CD1c-positive myeloid dendritic cell (primary cell): ENCODE measurements around the gene GJA4.

Experiments
- DNase-seq: peaks from one replicate; pipeline ENCODE4 v3.0.0-alpha.2; 2016; ENCODE audit errors: extremely low spot score

Gene GJA4

DNA sequence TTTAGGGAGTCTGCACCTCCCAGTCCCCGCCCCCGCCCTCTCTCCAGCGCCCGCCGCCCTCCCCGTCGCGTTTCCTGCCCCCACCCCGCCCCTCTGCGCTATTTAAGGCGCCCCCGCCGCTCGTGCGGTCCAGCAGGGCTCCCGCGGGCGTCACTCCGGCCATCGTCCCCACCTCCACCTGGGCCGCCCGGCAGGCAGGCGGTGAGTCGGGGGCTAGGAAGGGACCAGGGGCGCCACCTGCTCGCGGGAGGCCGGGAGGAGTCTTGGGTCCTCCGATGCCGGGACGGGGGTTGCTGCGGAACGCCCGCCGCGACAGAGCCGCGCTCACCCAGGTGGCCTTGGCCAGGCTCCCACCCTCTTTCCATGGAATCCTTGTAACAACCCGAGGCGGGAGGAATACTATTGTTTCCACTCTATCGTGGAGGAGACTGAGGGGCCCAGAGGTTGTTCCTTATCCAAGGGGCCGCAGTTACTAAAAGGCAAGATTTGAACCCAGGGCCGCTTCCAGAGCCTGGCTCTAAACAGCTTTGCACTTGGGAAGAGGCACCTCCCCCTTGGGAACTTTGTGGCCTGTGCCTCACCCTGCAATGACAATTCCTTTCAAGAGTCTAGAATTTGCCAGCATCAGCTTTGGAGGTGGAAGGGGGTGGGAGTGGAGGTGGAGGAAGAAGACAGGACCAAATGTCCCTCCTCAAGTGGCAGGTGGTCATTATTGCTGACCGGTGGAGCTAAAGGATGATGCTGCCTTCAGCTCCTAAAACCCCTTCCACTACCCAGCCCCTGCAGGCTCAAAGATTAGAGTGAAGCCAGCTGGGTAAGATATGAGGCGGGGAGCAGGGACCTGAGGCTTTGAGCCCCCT is at the start of gene GJA4:
GJA4 (plus strand) TSS at position 132 of the 860 bp plus-strand sequence. CDS start 1,215 bp downstream, outside the sequence.
- no peak for DNase-seq

DNA sequence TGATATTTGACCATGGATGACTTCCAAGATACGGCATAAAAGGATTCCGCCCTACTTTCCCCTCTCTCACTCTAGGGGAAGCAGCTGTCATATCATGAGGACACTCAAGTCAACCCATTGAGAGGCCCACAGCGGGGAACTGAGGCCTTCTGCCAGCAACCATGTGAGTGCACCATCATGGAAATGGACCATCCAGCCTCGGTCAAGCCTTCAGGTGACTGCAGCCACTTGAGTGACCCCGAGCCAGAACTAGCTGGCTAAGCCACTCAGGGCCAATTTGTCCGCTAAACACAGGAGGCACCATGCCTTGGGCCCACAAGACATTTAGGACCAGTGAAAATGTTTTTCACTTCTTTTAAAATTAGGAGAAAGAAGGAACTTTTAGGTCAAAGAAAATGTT is 49.0 kb upstream of the GJA4 start:
- DNase-seq = no peak

DNA sequence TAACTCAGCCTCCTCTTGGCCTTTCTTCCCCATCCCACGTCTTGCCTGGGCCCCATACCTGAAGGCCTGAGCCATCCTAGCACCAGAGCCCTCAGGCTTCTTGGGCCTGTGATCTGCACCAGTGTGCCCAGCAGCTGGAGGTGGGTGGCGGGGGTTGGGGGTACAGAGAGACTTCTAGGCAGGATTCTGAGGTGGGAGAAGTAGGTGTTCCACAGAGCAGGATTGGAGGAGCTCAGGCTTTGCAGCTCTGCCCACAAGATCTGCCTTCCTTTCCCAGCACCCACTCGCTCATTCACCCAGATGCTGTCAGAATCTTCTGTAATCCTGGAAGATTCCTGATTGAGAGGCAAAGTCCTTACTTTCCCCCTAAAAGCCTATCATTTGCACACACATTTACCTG is 47.9 kb upstream of the GJA4 start:
- DNase-seq = no peak

DNA sequence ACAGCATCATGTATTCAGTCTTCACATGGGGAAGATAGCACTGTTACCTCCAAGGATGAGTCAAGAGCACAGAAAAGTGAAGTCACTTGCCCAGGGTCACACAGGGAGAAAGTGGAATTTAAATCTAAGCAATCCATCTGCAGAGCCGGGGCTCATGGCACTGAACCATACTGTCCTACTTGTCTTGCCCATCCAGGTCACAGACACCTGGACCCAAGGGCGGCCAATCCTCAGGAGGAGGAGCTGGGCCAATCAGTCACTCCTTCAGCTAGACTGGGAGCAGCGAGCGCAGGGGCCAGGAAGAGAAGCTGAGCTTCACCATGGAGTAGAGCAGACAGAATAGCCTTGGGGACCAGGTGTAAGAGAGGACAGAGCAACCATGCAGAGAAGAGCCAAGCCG is 47.1 kb upstream of the GJA4 start:
- no peak for DNase-seq

DNA sequence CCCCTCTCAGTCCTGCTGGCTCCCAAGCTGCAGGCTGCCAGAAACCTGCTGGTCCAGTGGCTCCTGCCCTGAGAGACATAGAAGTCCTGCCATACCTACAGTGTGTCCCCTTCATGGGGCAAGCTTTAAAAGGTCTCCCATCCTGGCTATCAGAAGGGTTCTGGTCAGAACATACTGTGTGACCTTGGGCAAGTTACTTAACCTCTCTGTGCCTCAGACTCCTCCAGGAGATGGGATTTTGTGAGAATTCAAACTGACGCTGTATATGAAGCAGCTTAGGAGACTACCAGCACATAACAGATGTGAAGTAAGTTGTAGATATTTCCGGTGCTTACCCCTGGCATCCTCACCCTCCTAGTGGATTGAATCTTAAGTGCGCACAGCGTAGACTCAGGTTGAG is 46.7 kb upstream of the GJA4 start:
- DNase-seq = no peak

DNA sequence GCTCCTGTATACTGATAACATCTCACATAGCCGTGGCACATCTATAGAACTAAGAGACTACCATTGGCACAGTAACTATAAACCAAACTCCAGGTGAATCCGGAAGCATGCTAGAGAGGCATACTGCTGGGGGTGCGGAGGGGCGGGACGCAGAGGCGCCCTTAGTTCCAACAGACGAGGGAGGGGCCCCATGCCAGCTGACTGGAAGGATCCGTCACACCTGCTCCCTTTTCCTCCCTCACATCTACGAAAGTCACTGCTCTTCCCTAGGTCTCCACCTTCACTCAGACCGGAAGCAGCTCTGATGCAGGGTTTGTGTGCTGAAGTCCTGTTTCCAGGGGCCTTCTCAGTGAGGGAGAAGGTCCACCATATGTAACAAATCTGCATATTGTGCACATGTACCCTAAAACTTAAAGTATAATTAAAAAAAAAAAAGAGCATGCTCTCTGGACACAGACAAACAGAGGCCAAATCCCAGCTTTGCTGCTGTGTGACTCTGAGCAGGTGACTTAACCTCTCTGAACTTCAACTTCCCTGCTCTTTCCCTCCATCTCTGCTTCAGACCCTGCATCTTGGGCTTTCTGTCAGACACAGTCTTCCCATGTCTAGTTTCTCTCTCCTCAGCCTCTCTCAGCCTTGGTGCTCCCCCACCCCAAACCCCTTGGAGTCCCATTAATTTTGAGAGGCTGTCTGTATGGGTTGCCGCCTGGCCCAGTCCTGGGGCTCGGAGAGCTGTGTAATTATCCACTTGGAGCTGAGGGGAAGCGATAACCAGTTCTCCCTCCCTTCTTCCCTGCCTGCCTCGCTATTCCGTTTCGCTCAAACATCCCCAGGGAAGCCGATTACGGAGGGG is 45.8 kb upstream of the GJA4 start:
- no peak for DNase-seq

DNA sequence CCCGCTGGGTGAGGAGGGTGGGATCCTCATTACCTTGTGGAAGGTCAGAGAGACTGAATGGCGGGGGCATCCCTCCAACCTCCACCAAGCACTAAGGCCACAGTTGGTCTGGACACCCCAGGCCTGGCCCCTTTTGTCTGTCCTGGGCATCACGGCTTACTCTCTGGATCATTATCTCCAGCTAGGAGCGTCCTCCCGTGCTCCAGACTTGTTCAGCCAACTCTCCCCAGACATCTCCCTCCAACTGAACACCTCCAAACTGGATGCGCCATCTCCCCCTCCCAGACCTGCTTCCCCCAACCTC is 45.2 kb upstream of the GJA4 start:
- no peak for DNase-seq

DNA sequence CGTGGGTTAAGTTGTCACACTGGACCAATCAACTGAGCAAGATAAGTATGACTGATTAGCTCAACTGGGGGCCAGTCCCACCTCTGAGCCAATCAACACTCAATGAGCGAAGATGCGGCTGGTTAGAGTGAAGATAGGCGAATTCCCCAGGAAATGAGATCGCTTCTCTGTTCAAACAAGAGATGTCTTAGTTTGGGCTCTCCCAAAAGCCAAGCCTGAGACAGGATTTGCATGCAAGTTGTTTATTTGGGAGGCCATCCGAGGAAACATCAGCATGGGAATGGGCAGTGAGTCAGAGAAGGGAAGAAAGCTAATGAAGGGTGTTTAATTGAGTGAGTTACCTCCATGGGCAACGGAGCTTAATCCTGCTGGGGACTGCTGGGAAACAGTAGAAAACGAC is 42.8 kb upstream of the GJA4 start:
- DNase-seq = no peak

DNA sequence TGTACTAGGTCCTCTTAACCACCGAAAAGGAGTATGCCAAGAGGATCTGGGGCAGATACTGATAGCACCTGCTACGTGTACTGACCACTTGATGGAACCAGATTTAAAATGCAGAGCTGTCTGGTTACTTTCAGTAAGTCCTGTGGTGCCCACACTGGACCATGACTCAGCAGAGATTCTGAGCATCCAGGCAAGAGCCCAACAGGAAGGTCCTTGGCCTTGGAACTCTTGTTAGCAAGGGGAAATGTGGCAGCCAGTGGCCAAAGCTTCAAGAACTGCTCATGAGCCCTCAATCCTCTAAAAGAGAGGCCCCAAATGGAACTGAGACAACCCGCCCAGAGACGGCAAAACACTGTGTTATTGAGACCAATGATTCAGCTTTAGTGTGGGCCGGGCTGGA is 42.2 kb upstream of the GJA4 start:
- DNase-seq = no peak

DNA sequence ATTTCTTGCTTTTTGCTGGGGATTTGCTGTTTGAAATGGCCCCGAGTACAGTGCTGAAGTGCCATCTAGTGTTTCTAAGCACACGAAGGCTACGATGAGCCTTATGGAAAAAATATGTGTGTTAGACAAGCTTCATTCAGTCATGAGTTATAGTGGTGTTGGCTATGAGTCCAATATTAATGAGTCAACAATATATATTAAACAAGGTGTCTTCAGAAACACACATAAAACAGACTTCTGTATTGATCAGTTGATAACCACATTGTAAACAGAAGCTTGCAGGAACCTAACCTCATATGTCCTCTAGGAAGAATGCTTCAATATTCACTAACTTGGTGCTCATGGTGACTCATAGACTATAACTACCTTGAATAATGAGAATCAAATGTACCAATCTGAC is 39.6 kb upstream of the GJA4 start:
- no peak for DNase-seq

DNA sequence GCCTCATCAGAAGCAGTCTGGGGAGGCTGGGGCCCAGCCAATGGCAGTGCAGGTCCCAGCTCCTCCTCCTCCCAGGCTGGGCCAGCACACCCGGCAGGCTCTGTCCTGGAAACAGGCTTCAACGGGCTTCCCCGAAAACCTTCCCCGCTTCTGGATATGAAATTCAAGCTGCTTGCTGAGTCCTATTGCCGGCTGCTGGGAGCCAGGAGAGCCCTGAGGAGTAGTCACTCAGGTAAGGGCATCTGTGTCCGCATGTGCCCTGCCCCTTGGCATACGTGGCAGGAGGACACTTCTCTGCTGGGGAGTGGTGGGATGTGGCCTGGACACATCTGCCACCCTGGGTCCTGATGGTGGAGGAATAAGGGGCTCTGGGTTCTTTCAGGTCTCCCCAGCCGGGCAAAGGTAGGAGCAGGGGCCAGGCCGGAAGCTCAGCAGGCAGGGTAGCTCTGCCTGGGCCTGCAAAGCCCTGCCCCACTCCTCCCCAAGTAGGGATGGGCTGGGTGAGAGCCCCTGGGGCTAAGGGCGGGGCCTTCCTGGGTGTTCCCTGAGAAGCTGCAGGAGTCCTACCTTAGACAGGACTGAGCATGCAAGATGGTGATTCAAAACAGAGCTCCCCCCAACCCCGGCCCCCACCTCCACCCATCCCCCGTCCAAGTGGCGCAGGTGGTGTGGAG is 37.7 kb upstream of the GJA4 start, which contains the start of gene GJB5:
GJB5 (plus strand) TSS at position 84 of the 674 bp plus-strand sequence. CDS start 2,284 bp downstream, outside the sequence.
- DNase-seq = no peak

DNA sequence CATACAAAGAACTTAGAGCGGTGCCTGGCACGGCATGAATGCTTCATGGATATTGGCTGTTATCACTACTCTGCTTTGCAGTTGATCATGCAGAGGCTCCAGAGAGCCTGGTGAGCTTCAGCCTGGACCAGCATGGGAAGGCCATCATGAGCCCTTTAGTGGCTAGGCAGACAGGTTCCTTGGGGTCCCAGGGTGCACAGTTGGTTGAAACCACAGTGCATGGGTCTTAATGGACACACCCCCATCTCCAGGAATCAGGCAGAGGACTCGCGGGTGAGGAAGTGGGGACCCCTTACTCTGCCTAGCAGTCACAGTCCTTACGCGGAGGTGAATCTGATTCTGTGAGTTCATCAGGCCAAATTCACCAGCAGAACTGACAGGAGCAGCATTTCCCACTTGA is 36.8 kb upstream of the GJA4 start:
- DNase-seq = no peak

DNA sequence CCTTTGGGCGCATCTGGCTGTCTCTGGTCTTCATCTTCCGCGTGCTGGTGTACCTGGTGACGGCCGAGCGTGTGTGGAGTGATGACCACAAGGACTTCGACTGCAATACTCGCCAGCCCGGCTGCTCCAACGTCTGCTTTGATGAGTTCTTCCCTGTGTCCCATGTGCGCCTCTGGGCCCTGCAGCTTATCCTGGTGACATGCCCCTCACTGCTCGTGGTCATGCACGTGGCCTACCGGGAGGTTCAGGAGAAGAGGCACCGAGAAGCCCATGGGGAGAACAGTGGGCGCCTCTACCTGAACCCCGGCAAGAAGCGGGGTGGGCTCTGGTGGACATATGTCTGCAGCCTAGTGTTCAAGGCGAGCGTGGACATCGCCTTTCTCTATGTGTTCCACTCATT is 35.4 kb upstream of the GJA4 start:
- DNase-seq = no peak

DNA sequence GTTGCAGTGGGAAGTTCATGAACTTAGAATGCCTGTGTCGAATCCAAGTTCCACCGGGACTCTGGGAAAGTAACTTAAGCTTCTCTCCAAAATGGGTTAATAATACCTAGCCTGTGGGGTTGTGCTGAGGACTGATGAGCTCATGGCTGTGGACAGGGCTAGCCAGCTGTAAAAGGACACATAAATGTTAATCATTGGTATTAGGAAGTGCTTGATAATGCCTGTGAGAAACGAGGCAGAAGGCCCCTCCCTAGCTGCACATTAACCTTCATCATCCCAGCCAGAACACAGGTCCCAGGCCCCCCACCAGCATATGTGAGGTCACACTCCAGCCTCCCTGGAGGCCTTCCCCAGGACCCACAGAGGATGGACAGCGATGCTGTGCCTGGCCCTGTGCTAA is 34.0 kb upstream of the GJA4 start:
- DNase-seq = no peak

DNA sequence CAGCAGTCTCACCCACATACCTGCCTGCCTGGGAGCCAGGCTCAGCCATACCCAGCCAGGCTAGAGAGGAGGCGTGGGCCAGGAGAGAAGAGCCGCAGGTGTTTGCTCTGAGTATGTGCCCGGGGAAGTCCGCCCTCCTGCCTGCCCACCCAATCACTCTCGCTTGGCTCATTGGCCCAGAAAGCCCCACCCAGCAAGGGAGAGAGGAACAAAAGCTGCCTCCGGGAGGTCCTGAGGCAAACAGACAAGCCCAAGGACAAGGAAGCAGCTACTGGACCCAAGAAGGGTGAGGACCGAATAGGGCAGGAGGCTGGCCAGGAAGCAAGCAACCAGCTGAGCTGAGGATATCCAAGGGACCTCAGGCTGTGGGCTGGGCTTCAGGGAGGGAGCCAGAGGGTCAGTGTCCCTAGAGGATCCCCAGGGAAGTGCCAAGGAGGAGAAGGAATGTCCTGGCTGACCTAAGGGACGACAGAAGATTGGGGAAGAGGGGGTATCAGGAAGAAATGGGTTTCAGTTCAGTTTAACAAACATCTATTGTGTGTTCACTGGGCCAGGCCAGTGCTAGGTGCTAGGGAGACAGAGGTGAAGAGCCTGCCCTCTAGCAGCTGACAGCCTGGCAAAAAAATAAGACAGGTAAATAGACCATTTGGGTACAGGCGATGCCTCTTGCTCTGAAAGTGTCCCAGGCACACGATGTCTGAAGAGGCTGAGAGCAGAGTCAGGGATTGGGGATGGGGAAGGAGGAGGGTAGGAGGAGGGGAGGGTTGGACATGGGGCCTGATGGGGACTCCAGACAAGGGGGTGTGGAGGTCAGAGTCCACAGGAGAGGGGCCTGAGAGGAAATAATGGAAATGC is 33.1 kb upstream of the GJA4 start, which contains the start of gene GJB4:
GJB4 (plus strand) TSS at position 238 of the 855 bp plus-strand sequence. CDS start 1,515 bp downstream, outside the sequence.
- DNase-seq = no peak

DNA sequence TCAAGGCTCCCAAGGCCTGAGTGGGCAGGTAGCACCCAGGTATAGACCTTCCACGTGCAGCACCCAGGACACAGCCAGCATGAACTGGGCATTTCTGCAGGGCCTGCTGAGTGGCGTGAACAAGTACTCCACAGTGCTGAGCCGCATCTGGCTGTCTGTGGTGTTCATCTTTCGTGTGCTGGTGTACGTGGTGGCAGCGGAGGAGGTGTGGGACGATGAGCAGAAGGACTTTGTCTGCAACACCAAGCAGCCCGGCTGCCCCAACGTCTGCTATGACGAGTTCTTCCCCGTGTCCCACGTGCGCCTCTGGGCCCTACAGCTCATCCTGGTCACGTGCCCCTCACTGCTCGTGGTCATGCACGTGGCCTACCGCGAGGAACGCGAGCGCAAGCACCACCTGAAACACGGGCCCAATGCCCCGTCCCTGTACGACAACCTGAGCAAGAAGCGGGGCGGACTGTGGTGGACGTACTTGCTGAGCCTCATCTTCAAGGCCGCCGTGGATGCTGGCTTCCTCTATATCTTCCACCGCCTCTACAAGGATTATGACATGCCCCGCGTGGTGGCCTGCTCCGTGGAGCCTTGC is 31.5 kb upstream of the GJA4 start:
- no peak for DNase-seq

DNA sequence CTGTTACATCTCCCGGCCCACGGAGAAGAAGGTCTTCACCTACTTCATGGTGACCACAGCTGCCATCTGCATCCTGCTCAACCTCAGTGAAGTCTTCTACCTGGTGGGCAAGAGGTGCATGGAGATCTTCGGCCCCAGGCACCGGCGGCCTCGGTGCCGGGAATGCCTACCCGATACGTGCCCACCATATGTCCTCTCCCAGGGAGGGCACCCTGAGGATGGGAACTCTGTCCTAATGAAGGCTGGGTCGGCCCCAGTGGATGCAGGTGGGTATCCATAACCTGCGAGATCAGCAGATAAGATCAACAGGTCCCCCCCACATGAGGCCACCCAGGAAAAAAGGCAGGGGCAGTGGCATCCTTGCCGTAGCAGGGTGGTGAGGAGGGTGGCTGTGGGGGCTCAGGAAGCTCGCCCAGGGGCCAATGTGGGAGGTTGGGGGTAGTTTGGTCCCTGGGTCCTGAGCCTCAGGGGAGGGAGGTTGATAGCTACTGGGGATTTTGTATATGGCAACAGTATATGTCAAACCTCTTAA is 31.0 kb upstream of the GJA4 start:
- no peak for DNase-seq

DNA sequence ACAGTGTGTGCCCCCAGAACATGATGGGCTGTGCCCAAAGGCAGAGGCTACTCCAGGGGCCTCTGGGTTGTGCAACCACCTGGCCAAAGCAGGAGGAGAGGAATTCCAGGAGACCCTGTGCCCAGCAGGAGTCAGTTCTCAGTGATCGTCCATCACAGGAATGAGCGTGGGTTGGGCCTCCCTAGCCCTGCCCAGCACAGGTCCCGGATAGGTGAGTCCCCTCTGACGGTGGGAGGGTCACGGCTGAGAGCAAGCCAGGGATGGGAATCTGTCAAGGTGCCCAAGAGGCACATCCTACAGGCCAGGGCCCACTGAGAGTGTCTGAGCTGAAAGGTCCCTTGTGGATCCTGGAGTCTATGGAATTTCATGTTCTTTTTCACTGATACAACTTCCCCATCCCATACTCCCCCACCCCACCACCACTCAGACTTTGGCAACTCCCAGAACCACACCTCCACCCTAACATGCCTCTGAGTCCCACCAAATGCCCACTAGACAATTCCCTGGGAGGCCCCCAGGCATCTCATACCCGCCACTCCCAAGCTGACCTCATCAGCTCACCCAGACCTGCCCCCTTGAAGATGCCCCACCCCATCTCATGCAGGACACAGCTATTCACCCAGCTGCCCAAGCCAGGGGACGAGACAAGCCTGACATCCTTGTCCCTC is 30.2 kb upstream of the GJA4 start:
- no peak for DNase-seq

DNA sequence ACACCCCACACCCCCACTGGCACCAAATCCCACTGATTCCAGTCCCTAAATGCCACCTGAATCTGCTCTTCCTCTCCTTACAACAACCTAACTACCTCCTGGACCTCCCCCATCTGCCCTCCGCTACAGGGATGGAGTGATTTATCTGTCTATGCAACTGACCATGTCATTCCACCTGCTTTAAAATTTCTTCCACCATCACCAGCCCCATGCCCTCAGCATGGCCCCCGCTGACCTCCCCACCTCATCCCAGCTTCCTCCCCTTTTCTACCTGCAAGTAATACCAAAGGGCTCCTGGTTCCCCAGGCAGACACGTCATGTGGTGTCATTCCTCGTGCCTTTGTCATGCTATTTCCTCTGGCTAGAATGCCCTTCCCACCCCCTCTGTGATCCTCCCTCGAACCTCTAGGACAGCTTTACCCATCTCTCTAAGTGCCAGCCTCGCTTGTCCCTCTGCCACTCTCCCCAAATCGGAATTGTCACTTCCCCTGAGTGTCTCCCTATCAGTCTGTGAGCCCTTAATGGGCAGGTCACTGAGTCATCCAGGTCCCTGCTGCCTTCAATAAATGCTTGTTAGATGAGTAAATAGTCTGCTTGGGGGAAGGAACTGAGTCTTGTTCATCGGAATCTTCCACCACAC is 29.5 kb upstream of the GJA4 start:
- DNase-seq = no peak

DNA sequence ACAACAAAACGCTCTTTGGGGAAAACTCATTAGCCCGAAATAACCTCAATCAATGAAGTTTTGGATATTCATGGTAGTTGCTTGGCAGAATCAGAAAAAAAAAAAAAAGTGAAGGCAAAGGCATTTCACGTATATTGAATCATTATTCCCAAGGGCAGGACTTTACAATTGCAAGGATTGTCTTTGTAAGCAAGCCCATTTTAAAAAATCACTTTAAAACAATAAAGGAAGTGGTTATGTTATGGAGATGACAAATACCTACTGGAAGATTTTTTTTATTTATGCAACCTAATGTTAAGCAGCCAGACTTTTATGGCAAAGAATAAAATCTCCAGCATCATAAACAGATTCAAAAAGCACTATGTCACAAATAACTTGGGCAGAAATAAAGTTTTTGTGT is 23.9 kb upstream of the GJA4 start:
- no peak for DNase-seq
